NB4 (cell line): ENCODE results near the gene ANKS1B.

Experiments used
- DNase-seq: peaks from one replicate; pipeline ENCODE4 v3.0.0; 2010; ENCODE audit warnings: low read depth
- H3K4me3 ChIP-seq: one replicate; pipeline ENCODE4 v1.5.1; 2011; ENCODE audit warnings: mild to moderate bottlenecking, low read depth, low read length, moderate library complexity
- CTCF ChIP-seq: IDR thresholded peaks from one replicate; pipeline ENCODE4 v1.5.1; 2012; ENCODE audit warnings: low read depth, low read length
- MYC ChIP-seq: IDR thresholded peaks from 2 replicates; pipeline ENCODE4 v1.6.1; 2011; ENCODE audit warnings: low read depth, low read length
- POLR2A ChIP-seq: IDR thresholded peaks from 2 replicates; pipeline ENCODE4 v1.6.1; 2011; ENCODE audit warnings: mild to moderate bottlenecking; ENCODE audit not compliant: insufficient read length; ENCODE audit errors: extremely low read depth
- TF ChIP-seq, protein P1 (sequence below): IDR thresholded peaks from 2 replicates; pipeline ENCODE4 v1.6.1; 2011; ENCODE audit warnings: low read depth, low read length

The ANKS1B gene

GRCh38 chr12:98918176-98918863 is 1066.4 kb downstream of the ANKS1B start:
- no peak overlapping the region for H3K4me3 ChIP-seq
- no peak for DNase-seq

GRCh38 chr12:98916106-98916505 is 1068.6 kb downstream of the ANKS1B start:
- TF ChIP-seq, protein P1, sequence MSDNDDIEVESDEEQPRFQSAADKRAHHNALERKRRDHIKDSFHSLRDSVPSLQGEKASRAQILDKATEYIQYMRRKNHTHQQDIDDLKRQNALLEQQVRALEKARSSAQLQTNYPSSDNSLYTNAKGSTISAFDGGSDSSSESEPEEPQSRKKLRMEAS: no peak
- TF ChIP-seq CTCF: no peak
- TF ChIP-seq MYC: no peak
- TF ChIP-seq POLR2A: no peak
- DNase-seq: no peak
- no peak overlapping the region for H3K4me3 ChIP-seq

More at GRCh38 chr12:98918176-98918863, 1066.4 kb downstream of the ANKS1B start:
- no peak for TF ChIP-seq MYC
- no peak for TF ChIP-seq CTCF
- TF ChIP-seq, protein P1: no peak
- TF ChIP-seq POLR2A: no peak

GRCh38 chr12:98912401-98912974 is 1072.2 kb downstream of the ANKS1B start:
- DNase-seq: no peak
- no peak overlapping the region for H3K4me3 ChIP-seq
- no peak for TF ChIP-seq POLR2A

GRCh38 chr12:98911396-98911795 is 1073.3 kb downstream of the ANKS1B start:
- TF ChIP-seq CTCF (no peak), POLR2A (no peak)
- TF ChIP-seq, protein P1: no peak
- no peak for DNase-seq
- H3K4me3 ChIP-seq: no peak overlapping the region

- DNase-seq: no peak
- H3K4me3 ChIP-seq: no peak overlapping the region
- no peak for TF ChIP-seq POLR2A
- TF ChIP-seq CTCF: no peak
Measured at GRCh38 chr12:98909746-98910145, 1075.0 kb downstream of the ANKS1B start.

DNA sequence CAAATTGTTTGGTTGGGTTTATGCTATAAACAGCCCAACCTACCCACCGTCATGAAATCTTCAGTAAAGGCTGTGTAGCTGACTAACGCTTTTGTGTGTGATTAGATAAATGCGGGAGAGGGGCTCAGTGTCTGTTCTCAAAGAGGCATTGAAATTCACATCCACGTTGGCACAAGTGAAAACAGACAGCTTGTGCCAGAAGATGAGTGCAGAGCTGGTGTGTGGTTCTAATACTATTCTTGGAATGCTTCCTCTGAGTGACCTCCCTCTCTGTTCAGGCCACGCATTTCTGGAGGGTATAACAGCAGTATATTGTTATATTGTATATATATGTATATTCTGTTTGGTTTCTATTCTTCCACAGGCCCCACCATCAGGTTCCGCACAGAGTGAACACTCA is 1075.9 kb downstream of the ANKS1B start:
- TF ChIP-seq, protein P1: no peak
- TF ChIP-seq CTCF: no peak
- TF ChIP-seq POLR2A: no peak
- no peak for TF ChIP-seq MYC
- no peak overlapping the region for H3K4me3 ChIP-seq
- no peak for DNase-seq
